Measurements from ENCODE around the gene ZNF644. TPM values are rescaled to one million over a fixed set of nuclear protein-coding genes. Genes with fewer than 3 reads are reported as not detected.

The ZNF644 gene
- total RNA-seq, 2 experiments from 2014 or later = 36.8 to 46.0 TPM

DNA sequence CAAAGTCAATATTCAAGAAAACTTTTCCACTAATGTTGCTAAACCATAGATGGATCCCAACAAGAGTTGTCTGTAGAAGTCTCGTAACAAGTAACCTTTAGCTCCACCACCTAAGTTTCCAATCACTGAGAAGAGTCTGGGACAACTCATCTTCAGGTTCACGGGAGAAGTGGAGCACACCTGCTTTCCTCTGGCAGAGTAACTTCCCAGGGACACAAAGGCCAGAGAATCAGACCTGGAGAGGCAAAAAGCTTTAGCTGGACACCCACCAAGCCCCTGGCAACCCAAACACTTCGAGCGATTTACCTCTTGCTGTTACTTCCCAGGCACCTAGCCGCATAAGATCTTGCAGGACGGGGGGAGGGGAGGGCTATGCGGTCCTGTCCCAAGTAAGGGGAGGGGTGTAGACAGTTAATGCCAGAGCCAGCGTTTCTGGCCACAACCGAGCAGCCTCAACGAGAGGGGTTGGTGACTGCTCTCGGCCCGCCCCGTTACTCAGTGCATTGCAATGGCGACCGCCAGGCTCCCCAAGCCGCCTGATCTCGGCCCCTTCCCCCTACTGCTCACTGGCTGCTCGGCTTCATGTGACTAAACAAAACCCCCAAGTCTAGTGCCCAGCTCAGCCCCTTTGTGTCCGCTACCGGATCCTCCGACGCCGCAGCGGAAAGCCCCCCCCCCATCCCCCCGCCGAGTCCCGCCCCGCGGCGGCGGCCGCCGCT, 709 bp downstream of the ZNF644 start:
- intact Hi-C loops (cut with DNase I, micrococcal nuclease) = loop anchor here in 1 of 2 experiments (1.0 to 10.0 kb wide), 8 partner anchors 170 to 1454 kb away; partner anchors contain the start of genes GLMN, RPAP2 and ZNF326
- H3K27ac Mint-ChIP-seq = peak overlapping the region; percentile 91
- H3K4me3 Mint-ChIP-seq = peak overlapping the region; percentile 94
- no peaks in the 10 kb centered on the region for H3K9me3 Mint-ChIP-seq (ENCODE audit: low read depth)
- H3K36me3 Mint-ChIP-seq (ENCODE audit: low read depth) = peaks cover 30% of the 10 kb centered on the region
- DNase-seq (peak; percentile 85), ATAC-seq (peak; percentile 59)
- ChIA-PET POLR2A (interaction anchor here (0.9 kb wide), 1 partner anchor 119 kb away, joined by 3 read pairs; no protein-coding TSS in a partner anchor), CTCF (interaction anchor here (1.0 to 1.3 kb wide), 2 partner anchors 11 to 170 kb away, joined by 3 read pairs; no protein-coding TSS in a partner anchor)
- no peaks in the 10 kb centered on the region for H3K27me3 Mint-ChIP-seq
- H3K4me1 Mint-ChIP-seq = peaks cover 64% of the 10 kb centered on the region

GRCh38 chr1:91020486-91020885, 1.3 kb downstream of the ZNF644 start:
- CTCF ChIA-PET = interaction anchor here (1.0 kb wide), 1 partner anchor 11 kb away, joined by 3 read pairs; no protein-coding TSS in a partner anchor
- intact Hi-C loops (cut with DNase I, micrococcal nuclease) = loop anchor here in 1 of 2 experiments (5.0 to 10.0 kb wide), 7 partner anchors 183 to 1454 kb away; partner anchors contain the start of genes GLMN, RPAP2 and ZNF326
- H3K36me3 Mint-ChIP-seq (ENCODE audit: low read depth) = peaks cover 33% of the 10 kb centered on the region
- no peak for DNase-seq
- peak overlapping the region; percentile 91 for H3K27ac Mint-ChIP-seq
- H3K9me3 Mint-ChIP-seq (ENCODE audit: low read depth) = no peaks in the 10 kb centered on the region
- POLR2A ChIA-PET = no interaction called here
- no peaks in the 10 kb centered on the region for H3K27me3 Mint-ChIP-seq
- peak overlapping the region; percentile 94 for H3K4me3 Mint-ChIP-seq
- peaks cover 70% of the 10 kb centered on the region for H3K4me1 Mint-ChIP-seq
- ATAC-seq = no peak

GRCh38 chr1:91018006-91018405, 3.8 kb downstream of the ZNF644 start:
- ChIA-PET POLR2A (interaction anchor here (0.7 kb wide), 2 partner anchors 107 to 1174 kb away, joined by 3 to 9 read pairs; no protein-coding TSS in a partner anchor), CTCF (interaction anchor here (0.6 to 1.8 kb wide), 9 partner anchors 8 to 150 kb away, joined by 3 to 6 read pairs (median 3); no protein-coding TSS in a partner anchor)
- Mint-ChIP-seq H3K27me3 (no peaks in the 10 kb centered on the region), H3K27ac (peak overlapping the region; percentile 56), H3K36me3 (ENCODE audit: low read depth) (peaks cover 45% of the 10 kb centered on the region), H3K4me3 (peak overlapping the region; percentile 94), H3K9me3 (ENCODE audit: low read depth) (no peaks in the 10 kb centered on the region), H3K4me1 (peaks cover 68% of the 10 kb centered on the region)
- no peak for DNase-seq
- intact Hi-C loops (cut with DNase I, micrococcal nuclease) = no loop called here
- ATAC-seq = no peak

GRCh38 chr1:91015794-91016550, 5.9 kb downstream of the ZNF644 start:
- Mint-ChIP-seq H3K27ac (no peak overlapping the region), H3K27me3 (no peaks in the 10 kb centered on the region), H3K9me3 (ENCODE audit: low read depth) (no peaks in the 10 kb centered on the region), H3K4me1 (peaks cover 74% of the 10 kb centered on the region), H3K36me3 (ENCODE audit: low read depth) (peaks cover 46% of the 10 kb centered on the region), H3K4me3 (no peak overlapping the region)
- intact Hi-C loops (cut with DNase I, micrococcal nuclease) = no loop called here
- DNase-seq (no peak), ATAC-seq (peak; percentile 61)
- CTCF ChIA-PET = interaction anchor here (1.0 kb wide), 1 partner anchor 21 kb away, joined by 3 read pairs; no protein-coding TSS in a partner anchor
- POLR2A ChIA-PET = no interaction called here

GRCh38 chr1:91015358-91015780, 6.5 kb downstream of the ZNF644 start:
- no peak for ATAC-seq
- Mint-ChIP-seq H3K9me3 (ENCODE audit: low read depth) (no peaks in the 10 kb centered on the region), H3K36me3 (ENCODE audit: low read depth) (peaks cover 40% of the 10 kb centered on the region), H3K27me3 (no peaks in the 10 kb centered on the region), H3K27ac (no peak overlapping the region), H3K4me3 (no peak overlapping the region), H3K4me1 (peaks cover 73% of the 10 kb centered on the region)
- POLR2A ChIA-PET = interaction anchor here (0.7 kb wide), 1 partner anchor 132 kb away, joined by 3 read pairs; no protein-coding TSS in a partner anchor
- intact Hi-C loops (cut with DNase I, micrococcal nuclease) = no loop called here
- no peak for DNase-seq
- CTCF ChIA-PET = no interaction called here

DNA sequence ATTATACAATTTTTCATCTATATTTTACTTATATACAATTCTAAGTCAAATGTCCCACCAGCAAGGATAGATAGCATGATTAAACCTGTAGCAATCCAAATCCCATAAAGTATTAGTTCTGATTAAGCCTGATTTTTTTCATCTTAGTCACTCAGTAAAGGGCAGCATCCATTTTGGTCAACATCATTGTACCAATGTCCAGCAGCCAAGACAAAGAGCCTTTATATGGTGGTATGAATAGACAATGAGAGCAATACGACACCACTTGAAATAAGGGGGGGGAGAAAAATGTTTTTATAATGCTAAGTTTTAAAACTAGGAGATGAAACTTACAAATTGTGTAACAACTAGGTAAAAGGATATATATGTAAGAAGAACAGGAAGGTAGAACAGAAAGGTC, 7.4 kb downstream of the ZNF644 start:
- no peak overlapping the region for H3K4me3 Mint-ChIP-seq
- no peak overlapping the region for H3K27ac Mint-ChIP-seq
- CTCF ChIA-PET = interaction anchor here (1.1 kb wide), 1 partner anchor 152 kb away, joined by 4 read pairs; no protein-coding TSS in a partner anchor
- POLR2A ChIA-PET = no interaction called here
- DNase-seq (no peak), ATAC-seq (no peak)
- H3K4me1 Mint-ChIP-seq = peaks cover 71% of the 10 kb centered on the region
- H3K36me3 Mint-ChIP-seq (ENCODE audit: low read depth) = peaks cover 35% of the 10 kb centered on the region
- no peaks in the 10 kb centered on the region for H3K27me3 Mint-ChIP-seq
- H3K9me3 Mint-ChIP-seq (ENCODE audit: low read depth) = no peaks in the 10 kb centered on the region
- intact Hi-C loops (cut with DNase I, micrococcal nuclease) = no loop called here

GRCh38 chr1:91013302-91013701, 8.5 kb downstream of the ZNF644 start:
- peaks cover 67% of the 10 kb centered on the region for H3K4me1 Mint-ChIP-seq
- intact Hi-C loops (cut with DNase I, micrococcal nuclease) = no loop called here
- H3K27me3 Mint-ChIP-seq = no peaks in the 10 kb centered on the region
- ATAC-seq (no peak), DNase-seq (no peak)
- no peak overlapping the region for H3K4me3 Mint-ChIP-seq
- H3K27ac Mint-ChIP-seq = peak overlapping the region; percentile 37
- H3K36me3 Mint-ChIP-seq (ENCODE audit: low read depth) = peaks cover 32% of the 10 kb centered on the region
- ChIA-PET POLR2A (no interaction called here), CTCF (no interaction called here)
- H3K9me3 Mint-ChIP-seq (ENCODE audit: low read depth) = no peaks in the 10 kb centered on the region

- CTCF ChIA-PET = no interaction called here
- no peak overlapping the region for H3K4me3 Mint-ChIP-seq
- no peaks in the 10 kb centered on the region for H3K27me3 Mint-ChIP-seq
- ATAC-seq (no peak), DNase-seq (no peak)
- intact Hi-C loops (cut with DNase I, micrococcal nuclease) = no loop called here
- H3K9me3 Mint-ChIP-seq (ENCODE audit: low read depth) = no peaks in the 10 kb centered on the region
- POLR2A ChIA-PET = interaction anchor here (0.9 kb wide), 1 partner anchor 10 kb away, joined by 6 read pairs; no protein-coding TSS in a partner anchor
- H3K27ac Mint-ChIP-seq = no peak overlapping the region
- H3K36me3 Mint-ChIP-seq (ENCODE audit: low read depth) = peaks cover 37% of the 10 kb centered on the region
- H3K4me1 Mint-ChIP-seq = peaks cover 68% of the 10 kb centered on the region
These were observed 9.6 kb downstream of the ZNF644 start for GRCh38 chr1:91012196-91012595.

- no peaks in the 10 kb centered on the region for H3K27me3 Mint-ChIP-seq
- DNase-seq (no peak), ATAC-seq (no peak)
- H3K4me1 Mint-ChIP-seq = peaks cover 69% of the 10 kb centered on the region
- no peak overlapping the region for H3K4me3 Mint-ChIP-seq
- intact Hi-C loops (cut with DNase I, micrococcal nuclease) = no loop called here
- peaks cover 3% of the 10 kb centered on the region for H3K9me3 Mint-ChIP-seq (ENCODE audit: low read depth)
- H3K27ac Mint-ChIP-seq = no peak overlapping the region
- CTCF ChIA-PET = no interaction called here
- POLR2A ChIA-PET = interaction anchor here (0.9 kb wide), 1 partner anchor 10 kb away, joined by 6 read pairs; no protein-coding TSS in a partner anchor
- peaks cover 39% of the 10 kb centered on the region for H3K36me3 Mint-ChIP-seq (ENCODE audit: low read depth)
These were observed 10.1 kb downstream of the ZNF644 start for GRCh38 chr1:91011726-91012125.

DNA sequence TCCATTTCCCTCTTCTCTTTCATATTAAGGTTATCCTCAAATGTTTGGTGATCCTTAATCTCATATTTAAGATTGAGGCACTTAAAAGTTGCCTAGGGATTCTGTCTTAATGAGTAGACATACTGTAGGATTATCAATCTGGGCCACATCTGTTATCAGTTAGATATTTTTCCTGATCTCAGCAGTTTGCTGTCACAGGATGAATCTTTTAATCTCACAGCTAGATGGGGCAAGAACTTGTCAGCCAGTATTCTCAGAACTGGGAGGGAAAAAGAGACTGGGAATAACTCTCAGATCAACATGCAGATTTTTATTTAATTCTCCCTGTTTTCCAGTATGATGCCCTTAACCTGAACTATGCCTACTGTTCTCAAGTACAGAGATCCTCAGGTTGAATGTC, 14.0 kb downstream of the ZNF644 start:
- DNase-seq (no peak), ATAC-seq (no peak)
- ChIA-PET CTCF (interaction anchor here (1.1 to 1.7 kb wide), 2 partner anchors 11 to 34 kb away, joined by 3 to 6 read pairs; no protein-coding TSS in a partner anchor), POLR2A (no interaction called here)
- H3K4me1 Mint-ChIP-seq = peaks cover 68% of the 10 kb centered on the region
- peaks cover 14% of the 10 kb centered on the region for H3K9me3 Mint-ChIP-seq (ENCODE audit: low read depth)
- peaks cover 41% of the 10 kb centered on the region for H3K36me3 Mint-ChIP-seq (ENCODE audit: low read depth)
- H3K4me3 Mint-ChIP-seq = no peak overlapping the region
- no peak overlapping the region for H3K27ac Mint-ChIP-seq
- no peaks in the 10 kb centered on the region for H3K27me3 Mint-ChIP-seq
- intact Hi-C loops (cut with DNase I, micrococcal nuclease) = no loop called here

DNA sequence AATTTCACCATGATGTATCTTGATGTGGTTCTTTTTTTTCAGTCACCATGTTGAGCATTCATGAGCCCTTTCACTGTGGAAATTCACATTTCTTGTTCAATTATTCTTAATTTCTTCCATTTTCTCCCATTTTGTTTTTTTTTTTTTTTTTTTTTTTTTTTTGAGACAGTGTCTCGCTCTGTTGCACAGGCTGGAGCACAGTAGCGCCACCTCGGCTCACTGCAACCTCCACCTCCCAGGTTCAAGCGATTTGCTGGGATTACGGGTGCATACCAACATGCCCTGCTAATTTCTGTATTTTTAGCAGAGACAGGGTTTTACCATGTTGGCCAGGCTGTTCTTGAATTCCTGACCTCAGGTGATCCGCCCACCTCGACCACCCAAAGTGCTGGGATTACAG, 14.7 kb downstream of the ZNF644 start:
- ChIA-PET CTCF (interaction anchor here (1.1 to 1.7 kb wide), 2 partner anchors 11 to 35 kb away, joined by 3 to 6 read pairs; no protein-coding TSS in a partner anchor), POLR2A (no interaction called here)
- Mint-ChIP-seq H3K27ac (no peak overlapping the region), H3K4me1 (peaks cover 64% of the 10 kb centered on the region), H3K27me3 (no peaks in the 10 kb centered on the region), H3K36me3 (ENCODE audit: low read depth) (peaks cover 45% of the 10 kb centered on the region), H3K9me3 (ENCODE audit: low read depth) (peaks cover 14% of the 10 kb centered on the region), H3K4me3 (no peak overlapping the region)
- intact Hi-C loops (cut with DNase I, micrococcal nuclease) = no loop called here
- no peak for ATAC-seq
- DNase-seq = no peak
